GM12891 (cell line): ENCODE results near the gene ENGASE.

Experiments
- DNase-seq: peaks from one replicate; pipeline ENCODE4 v3.0.0; 2011; ENCODE audit warnings: low spot score; ENCODE audit not compliant: insufficient read length
- FAIRE-seq: peaks from 2 replicates; lab custom pipeline; 2011; peaks lifted over from hg19 to GRCh38; lab: Jason Lieb, UNC
- PAX5 ChIP-seq: IDR thresholded peaks from 2 replicates; pipeline ENCODE4 v1.6.1; 2011; ENCODE audit warnings: low read length, moderate library complexity, mild to moderate bottlenecking; ENCODE audit not compliant: insufficient read depth, severe bottlenecking
- POLR2A ChIP-seq: IDR thresholded peaks from 2 replicates; pipeline ENCODE4 v1.6.1; 2011; ENCODE audit warnings: low read depth, low read length, control low read depth
- POLR2AphosphoS5 ChIP-seq: IDR thresholded peaks from 2 replicates; pipeline ENCODE4 v1.6.1; 2011; ENCODE audit warnings: low read depth, low read length, control low read depth
- POU2F2 ChIP-seq: IDR thresholded peaks from 2 replicates; pipeline ENCODE4 v1.6.1; 2011; ENCODE audit warnings: low read depth, mild to moderate bottlenecking, control low read depth, low read length, moderate library complexity
- SPI1 ChIP-seq: IDR thresholded peaks from 2 replicates; pipeline ENCODE4 v1.6.1; 2011; ENCODE audit warnings: low read depth, low read length, control low read depth
- TAF1 ChIP-seq: IDR thresholded peaks from 2 replicates; pipeline ENCODE4 v1.6.1; 2011; ENCODE audit warnings: low read depth, low read length, control low read depth

The ENGASE gene

DNA sequence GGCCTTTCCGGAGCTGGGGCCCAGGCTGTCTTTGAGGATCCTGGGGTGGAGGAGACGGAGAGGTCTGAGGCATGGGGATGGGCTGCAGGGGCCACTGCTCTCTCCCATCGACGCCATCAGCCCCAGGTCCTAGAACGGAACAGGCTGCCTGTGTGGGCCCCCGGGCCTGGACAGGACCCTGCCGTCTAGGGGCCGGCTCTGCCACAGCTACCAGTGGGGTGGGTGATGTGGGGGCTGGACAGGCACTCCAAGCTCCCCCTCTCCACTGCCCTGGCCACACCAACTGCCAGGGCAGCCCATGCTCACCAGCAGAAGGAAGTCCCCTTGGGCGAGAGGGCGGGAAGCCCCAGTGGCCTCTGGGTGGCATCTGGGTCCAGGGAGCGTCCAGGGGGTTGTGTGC is 37.8 kb downstream of the ENGASE start:
- FAIRE-seq: no peak
- TF ChIP-seq TAF1 (no peak), PAX5 (no peak), POLR2A (no peak), SPI1 (no peak), POU2F2 (no peak), POLR2AphosphoS5 (no peak)
- DNase-seq: no peak

DNA sequence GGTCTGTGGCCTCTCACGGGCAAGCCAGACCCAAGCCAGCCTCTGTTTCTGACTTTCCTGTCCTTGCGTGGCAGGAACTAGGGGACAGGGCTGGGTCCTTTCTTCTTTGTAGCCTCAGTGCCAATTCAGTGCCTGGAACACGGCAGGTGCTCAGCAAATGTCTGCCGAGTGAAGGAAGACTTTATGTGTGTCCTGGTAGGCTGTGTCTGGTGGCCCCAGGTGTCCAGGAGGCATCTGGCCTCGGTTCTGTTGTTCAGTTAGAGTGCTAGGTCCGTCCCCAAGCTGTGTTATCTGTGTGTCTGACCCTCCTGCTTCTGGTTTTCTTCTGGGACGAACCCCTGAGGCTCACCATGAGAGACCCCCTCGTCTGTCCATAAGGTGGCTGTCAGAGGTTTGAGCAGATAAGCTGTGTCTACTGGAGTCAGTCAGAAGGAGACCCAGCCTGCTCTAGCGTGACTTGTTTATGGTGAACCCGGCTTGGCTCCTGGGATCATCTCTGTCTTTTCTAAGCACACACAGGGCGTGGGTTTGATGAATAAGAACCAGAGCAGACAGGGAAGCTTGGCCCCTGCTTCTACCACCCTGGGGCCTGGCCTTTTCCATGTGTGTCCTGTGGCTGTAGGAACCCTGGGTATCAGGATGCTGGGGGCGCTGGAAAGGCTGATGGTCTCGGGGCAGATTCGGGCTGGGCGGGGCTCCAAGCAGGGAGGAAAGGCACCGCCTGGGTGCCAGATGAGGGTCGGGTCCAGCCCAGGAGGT is 39.3 kb downstream of the ENGASE start:
- TF ChIP-seq POLR2A (no peak), POLR2AphosphoS5 (no peak), SPI1 (no peak), PAX5 (no peak), TAF1 (no peak), POU2F2 (no peak)
- DNase-seq (no peak), FAIRE-seq (no peak)

DNA sequence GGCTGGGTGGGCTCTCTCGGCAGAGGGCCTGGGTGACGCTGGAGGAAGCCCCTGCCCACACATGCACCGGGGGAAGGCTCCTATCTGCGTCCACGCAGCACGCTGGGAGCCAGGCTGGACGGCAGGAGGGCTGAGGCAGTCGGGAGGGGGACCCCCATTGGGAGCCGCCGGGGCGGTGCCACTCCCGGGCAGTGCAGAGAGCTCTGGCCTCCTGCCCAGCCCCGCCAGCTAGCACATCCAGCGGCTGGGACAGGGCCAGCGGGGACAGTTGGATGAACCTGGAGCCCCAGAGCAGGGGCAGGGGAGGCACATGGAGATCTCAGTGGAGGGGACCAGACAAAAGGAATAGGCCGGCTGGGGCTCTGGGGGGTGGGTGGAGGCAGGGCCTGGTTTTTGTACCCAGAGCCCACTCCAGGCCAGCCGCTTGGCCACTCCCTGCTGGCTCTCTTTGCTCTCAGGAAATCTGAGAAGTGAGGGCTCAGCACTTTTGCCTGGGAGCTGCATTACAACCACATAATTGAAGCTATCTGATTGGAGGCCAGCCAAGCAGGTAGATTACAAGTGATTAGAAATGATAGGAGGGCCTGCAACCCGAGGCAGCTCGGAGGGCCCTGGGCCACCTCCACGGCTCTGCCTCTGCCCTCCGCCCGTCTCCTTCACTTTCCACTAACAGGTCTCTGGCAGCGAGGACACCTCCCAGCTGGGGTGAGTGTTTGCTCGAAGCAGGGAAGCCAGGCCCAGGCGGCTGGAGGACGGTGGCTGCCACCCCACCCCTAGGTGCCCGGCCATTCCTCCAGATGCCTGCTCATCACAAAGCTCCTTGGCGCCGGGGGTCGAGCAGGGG is 40.1 kb downstream of the ENGASE start:
- no peak for DNase-seq
- FAIRE-seq: no peak
- TF ChIP-seq TAF1 (no peak), SPI1 (no peak), POLR2A (no peak), POU2F2 (no peak), POLR2AphosphoS5 (no peak), PAX5 (no peak)

DNA sequence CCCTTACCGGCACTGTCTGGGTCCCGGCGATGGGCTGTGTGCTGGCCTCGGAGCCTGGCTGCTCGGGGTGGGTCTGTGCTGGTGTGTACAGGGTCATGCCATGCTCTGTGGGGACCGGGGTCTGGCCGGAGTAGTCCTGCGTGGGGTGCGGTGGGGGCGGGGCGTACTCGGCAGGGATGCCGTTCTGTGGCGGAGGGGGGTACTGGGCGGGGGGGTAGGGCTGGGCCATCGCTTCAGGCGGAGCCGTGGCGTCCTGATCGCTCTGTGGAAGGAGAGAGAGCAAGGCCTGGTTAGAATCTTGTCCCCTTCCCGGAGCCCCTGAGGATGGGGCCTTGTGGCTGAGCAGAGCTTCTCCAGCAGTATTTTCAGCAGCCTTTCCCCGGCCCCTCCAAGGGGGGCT is 40.9 kb downstream of the ENGASE start:
- TF ChIP-seq POU2F2: no peak
- no peak for TF ChIP-seq SPI1
- no peak for TF ChIP-seq POLR2AphosphoS5
- no peak for TF ChIP-seq PAX5
- no peak for TF ChIP-seq TAF1
- TF ChIP-seq POLR2A: no peak
- FAIRE-seq (no peak), DNase-seq (no peak)

DNA sequence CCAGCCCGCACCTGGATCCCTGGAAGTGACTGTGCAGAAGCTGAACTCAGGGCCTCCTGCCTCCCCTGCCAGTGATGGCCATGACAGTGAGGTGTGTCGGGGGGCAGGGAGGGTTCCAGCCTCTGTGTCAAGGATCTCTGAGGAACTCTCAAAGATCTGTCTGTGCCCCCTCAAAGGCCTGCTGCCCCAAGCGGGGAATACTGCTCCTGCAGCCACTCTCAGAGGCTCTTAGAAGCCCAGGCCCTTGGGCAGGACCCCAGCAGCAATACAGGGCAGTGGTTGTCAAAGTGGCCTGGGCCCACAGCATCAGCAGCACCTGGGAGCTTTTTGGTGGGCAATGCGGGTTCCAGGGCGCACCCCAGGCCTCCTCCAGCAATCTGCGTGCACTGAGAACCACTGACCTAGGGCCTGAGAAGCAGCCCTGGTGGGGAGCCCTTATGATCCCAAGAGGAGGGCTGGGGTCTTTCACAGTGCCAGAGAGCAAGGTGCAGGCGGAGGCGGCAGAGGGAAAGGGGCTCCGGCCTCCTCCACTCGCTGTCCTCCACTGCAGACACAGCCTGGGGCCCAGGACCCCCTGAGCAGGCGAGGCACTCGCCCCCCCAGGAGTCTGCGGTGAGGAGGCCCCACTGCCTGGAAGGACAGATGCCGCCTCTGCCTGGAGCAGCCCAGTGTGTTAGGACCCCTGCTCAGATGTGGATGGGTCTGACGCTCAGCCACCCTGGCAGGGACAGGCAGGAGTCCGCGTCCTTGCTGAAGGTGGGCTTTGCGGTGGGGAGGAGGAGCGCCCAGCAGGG is 42.1 kb downstream of the ENGASE start:
- FAIRE-seq (no peak), DNase-seq (no peak)
- TF ChIP-seq PAX5 (no peak), POLR2A (no peak)

DNA sequence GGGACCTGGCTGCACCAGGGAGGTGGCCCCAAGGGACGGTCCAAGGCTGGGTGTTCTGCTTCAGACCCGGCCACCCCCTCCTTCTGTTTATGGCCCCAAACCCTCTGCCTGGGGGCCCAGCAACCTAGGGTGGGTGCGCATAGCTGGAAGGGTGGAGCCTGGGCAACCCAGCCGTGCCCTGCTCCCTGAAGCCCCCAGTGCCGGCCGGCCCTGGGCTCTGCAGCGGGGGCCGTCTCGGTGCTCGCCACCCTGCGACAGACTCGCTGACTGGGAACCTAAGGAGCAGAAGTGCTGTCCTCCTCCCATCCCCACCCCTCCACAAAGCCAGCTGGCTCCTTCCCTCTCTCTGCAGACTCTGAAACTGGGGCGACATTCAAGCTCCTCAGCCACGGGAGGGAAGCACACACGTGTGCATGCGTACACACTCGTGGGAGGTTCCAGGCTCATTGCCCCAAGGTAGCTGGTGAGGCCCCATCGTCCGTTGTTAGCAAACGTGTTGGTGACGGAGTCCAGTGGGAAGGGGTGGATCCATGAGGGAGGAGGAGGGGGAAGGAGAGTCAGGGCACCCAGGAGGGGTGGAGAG is 43.4 kb downstream of the ENGASE start:
- DNase-seq: no peak
- TF ChIP-seq SPI1: no peak
- no peak for TF ChIP-seq POLR2A
- TF ChIP-seq PAX5: no peak
- TF ChIP-seq POLR2AphosphoS5: no peak
- TF ChIP-seq TAF1: no peak
- no peak for TF ChIP-seq POU2F2
- no peak for FAIRE-seq

DNA sequence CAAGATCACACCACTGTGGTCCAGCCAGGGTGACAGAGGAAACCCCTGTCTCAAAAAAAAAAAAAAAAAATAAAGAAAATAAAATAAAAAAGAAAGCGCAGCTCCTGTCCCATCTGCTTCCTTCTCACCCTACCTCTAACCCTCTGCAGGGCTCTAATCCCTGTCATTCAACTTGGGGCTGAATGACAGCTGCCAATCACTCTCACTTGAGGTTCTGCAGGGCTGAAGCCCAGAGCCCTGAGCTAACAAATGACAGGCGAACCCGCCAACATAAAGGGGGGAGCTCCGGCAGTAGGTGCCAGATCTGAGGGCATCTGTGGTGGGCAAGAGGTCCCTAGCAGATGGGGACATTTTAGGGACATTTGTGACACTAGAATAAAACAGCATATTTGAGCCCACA is 44.3 kb downstream of the ENGASE start:
- TF ChIP-seq TAF1 (no peak), POU2F2 (no peak), POLR2AphosphoS5 (no peak), POLR2A (no peak), PAX5 (no peak), SPI1 (no peak)
- no peak for FAIRE-seq
- DNase-seq: no peak

- DNase-seq (no peak), FAIRE-seq (no peak)
- TF ChIP-seq POLR2AphosphoS5 (no peak), PAX5 (no peak)
Measured at GRCh38 chr17:79120259-79120658, 45.6 kb downstream of the ENGASE start.

GRCh38 chr17:79123988-79124387 is 49.4 kb downstream of the ENGASE start:
- no peak for TF ChIP-seq POU2F2
- no peak for TF ChIP-seq SPI1
- no peak for TF ChIP-seq POLR2A
- no peak for TF ChIP-seq POLR2AphosphoS5
- TF ChIP-seq TAF1: no peak
- no peak for TF ChIP-seq PAX5
- FAIRE-seq (no peak), DNase-seq (no peak)
